Kasumi-1 (cell line): Measurements from ENCODE around the gene METTL6.
"Not testable (repeated sequence)": the region's sequence is repeated elsewhere in the genome, so short reads cannot be mapped to it uniquely, and the experiment has no call there.

Experiments
- DNase-seq, 2 experiments: peaks; one replicate each; lab custom pipeline; 2025; lab: John Stamatoyannopoulos, UW

METTL6 gene

DNA sequence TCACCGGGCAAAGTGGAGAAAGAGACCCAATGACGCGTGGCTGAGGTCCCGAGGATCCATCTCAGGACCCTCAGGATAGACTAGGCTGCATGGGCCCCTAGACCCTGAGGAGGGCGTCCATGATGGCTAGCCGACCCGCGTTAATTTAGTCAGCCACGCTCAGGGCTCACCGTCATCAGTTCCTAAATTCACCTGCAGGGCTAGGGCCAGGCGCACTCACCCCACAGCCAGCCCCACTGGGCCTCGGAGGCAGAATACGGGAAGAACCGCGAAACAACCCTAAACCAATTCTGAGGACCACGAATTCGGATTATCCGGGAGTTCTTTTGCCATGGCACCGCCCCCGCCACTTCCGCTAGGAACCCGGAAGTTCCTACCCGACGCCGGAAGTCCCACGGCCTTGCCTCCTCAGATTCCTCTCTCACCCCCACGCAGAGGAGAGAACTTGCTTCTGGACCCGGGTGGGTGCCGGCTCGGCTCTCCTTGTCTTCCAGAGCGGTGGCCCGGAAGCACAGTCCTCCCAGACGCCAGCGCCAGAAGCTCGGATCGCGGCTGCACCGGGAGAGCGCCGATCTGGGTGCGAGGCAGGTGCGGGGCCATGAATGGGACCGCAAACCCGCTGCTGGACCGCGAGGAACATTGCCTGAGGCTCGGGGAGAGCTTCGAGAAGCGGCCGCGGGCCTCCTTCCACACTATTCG is at the start of gene METTL6, which contains the start of gene EAF1:
Gene METTL6, minus strand, starts transcription at position 363 of the 699 bp plus-strand sequence. CDS start 1,033 bp downstream, outside the sequence.
Gene EAF1, plus strand, starts transcription at position 417 of the 699 bp plus-strand sequence. Its CDS starts 182 bp downstream, at position 599.
- DNase-seq, result peak; percentile 76 to 77

DNA sequence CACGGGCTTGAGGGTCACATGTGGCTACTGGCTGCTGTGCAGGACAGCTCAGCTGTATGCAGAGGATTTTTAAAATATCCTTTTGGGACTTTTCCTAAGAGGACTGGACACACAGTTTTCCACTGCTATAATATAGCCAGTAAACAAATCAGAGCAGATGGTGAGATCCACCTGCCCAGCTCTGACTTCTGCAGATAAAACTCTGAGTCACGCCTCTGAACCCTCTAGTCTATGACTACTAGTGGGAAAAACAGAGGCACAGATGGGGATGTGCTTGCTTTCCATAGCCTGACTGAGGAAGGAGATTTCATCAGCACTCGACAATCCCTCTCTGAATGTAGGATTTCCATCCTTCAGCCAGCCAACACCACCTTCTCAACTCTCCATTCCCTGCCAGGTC is 49.0 kb upstream of the METTL6 start:
- DNase-seq, result no peak

- DNase-seq, result no peak
Measured at GRCh38 chr3:15475161-15475560, 47.8 kb upstream of the METTL6 start.

DNA sequence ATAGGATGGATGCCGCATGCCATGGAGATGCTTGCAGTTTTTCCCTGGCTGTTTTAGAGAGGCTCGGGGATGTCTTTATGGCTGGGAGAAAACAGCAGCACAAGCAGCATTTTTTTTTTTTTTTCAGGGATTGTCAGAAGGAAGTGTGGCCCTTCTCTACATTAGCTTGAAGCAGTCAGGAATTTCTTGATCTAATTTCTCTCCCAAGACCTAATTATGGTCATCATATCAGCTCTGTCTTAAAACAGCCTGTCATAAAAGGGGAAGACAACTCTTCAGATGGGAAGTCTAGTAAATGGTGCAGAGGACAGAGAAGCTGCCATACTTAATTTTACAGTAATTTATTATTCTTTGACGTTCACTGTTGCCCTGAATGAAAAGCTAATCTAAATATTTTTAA is 44.5 kb upstream of the METTL6 start:
- DNase-seq, result no peak

GRCh38 chr3:15470849-15471248 is 43.5 kb upstream of the METTL6 start:
- no peak for DNase-seq

- no peak for DNase-seq
Measured at GRCh38 chr3:15470261-15470660, 42.9 kb upstream of the METTL6 start.

DNA sequence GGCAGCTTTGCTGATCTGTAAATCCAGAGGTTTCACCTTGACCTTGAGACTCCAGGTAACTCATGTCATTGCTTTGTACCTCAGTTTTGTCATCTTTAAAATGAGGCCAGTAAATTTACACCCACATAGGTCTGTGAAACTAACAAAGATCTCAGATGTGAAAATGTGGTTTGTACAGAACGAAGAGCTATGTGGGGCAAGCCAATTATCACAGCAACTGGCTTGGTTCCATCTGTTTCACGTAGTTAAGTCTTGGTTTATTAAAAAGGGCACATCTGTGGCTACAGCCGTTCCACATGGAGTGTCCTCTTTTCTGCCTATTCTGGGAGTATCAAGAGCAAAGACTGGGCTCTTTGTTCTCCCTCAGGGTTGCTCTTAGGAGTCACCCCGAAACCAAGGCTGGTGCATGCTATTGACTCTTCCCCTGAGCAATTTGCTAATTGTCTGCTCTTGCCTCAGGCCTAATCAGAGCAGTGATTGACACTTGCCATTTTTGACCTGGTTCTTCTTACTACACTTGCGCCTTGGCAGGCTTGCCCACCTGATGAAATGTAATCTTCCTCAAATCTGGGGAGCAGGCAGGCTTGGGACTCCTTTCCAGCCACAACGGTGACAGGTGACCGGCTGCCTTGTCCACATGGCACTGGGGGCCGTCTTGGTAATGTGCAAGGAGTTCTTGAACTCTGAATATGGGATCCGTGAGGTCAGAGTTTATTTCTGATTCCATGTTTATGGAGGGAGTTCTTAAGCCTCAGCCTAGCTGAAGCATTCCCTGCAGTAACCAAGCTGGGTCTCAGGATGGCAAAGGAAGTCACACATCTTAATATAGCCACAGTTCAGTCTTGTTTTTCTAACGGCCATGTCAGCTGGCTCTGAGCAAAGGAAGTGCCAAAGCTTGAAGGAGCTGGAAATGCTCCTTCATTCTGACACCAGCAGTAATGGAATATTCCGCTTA is 40.2 kb upstream of the METTL6 start:
- no peak for DNase-seq

GRCh38 chr3:15465876-15466585 is 38.7 kb upstream of the METTL6 start:
- DNase-seq, result no peak

GRCh38 chr3:15462451-15462850 is 35.1 kb upstream of the METTL6 start:
- no peak for DNase-seq

DNA sequence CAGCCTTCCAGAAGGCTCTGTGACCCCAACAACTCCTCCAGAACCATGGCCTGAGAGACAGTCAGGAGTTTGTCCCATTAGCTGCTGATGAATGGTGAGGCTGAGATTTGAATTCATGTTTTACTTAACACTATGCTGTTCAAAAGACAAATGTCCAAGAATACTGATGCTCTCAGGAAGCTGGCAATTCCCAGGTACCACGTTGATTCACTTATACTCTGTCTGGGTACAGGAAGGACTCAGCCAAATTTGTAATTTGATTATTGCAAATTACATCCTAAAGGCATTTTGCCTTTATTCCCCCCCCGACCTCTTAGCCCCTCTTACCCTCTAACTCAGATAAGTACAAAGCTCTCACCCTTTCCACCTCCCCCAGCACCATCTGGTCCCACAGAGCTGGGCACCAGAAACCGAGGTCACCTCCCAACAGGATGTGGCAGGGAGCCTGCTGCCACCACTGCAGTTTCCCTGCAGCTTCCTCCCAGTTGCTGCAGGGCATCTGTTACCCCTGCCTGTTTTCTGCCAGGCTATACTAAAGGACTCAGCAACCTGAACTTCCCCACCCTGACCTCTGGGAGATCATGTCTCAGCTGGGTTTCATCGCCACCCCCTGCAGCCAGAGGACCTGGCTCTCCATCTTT is 33.7 kb upstream of the METTL6 start:
- peak; percentile 62 to 73 for DNase-seq

DNA sequence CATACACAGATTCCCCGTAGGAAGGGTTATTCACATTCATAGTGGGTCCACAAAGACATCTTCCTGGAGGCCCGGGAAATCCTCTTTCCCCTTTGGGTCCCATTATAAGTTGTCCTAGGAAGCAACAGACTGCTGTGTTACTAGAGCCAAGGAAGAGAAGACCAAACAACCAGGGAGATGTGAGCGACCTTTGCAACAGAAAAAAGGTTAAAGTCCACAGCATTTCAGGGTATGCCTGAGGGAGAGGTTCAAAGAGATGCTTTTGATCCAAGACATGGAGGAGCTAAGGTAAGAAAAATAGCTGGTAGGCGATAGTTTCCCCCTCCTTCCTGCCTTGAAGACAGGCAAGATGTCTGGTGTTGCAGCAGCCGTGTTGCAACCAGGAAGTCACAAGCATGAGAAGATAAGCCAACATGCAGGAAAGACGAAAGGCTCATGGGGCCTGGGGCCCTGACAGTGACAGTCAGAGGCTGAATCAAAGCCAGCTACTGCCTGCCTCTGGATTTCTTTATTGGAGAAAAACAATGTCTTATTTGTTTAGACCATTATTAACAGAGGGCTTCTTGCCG is 31.0 kb upstream of the METTL6 start:
- peak; percentile 8 to 17 for DNase-seq

DNA sequence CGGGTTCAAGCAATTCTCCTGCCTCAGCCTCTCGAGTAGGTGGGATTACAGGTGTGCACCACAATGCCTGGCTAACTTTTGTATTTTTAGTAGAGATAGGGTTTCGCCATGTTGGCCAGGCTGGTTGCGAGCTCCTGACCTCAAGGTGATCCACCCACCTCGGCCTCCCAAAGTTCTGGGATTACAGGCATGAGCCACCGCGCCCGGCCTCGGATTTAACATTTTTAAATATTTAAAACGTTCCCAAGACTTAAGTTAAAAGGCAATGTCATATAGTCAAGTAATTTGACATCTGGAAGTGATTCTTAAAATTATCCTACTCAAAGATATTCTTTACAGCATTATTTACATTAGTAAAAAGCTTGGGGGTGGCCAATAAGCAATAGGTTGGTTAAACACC is 29.6 kb upstream of the METTL6 start:
- not testable (repeated sequence) for DNase-seq

GRCh38 chr3:15456321-15456720 is 29.0 kb upstream of the METTL6 start:
- DNase-seq, result no peak

GRCh38 chr3:15455756-15456155 is 28.4 kb upstream of the METTL6 start:
- no peak for DNase-seq

- DNase-seq, result no peak
Measured at GRCh38 chr3:15454965-15455364, 27.6 kb upstream of the METTL6 start.

DNA sequence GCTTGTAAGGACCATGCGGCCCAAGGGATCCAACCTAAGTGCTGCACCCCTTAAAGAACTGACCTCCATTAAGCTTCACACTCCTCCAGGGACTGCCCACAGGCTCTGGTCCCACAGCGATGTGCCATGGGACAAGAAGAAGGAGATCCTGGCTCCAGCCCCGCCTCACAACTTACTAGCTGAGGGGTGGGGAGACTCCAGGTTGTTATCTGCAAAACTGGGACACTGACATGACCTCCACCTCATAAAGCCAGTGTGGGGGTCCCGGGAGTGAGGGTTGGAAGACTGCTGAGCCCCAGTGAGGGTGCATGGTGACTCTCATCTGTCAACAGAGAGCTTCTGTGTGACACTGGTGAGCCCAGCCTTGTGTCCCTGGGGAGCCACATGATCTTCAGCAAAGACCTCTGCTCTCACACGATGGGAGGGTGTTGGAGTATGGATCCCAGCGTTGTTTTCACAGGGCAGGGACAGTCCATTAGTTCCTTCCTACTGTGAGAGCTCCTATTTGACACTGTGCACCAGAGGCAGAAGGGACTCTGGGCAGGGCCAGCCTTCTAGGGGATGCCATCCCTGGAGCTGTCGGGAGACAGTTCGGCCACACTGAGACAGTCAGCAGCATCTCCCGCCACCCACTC is 26.8 kb upstream of the METTL6 start:
- DNase-seq, result no peak

GRCh38 chr3:15453501-15453900 is 26.2 kb upstream of the METTL6 start:
- no peak for DNase-seq

DNA sequence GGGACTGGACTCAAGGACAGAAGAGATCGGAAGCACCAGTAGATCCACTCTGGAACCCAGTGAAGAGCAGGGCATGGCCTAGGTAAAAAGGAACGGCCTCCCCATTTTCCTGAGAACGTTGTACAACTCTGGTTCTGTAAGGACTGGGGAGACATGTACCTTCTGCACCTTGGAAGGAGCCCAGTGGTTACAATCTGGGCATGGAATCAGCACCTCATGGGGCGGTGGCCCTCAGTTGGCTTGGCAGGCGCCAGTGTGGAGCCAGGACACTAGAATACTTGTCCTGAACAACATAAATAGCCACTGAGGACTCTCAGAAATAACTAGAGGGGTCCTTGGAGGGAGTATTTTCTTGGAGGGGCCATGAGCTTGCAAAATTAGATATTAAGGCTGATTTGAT is 25.6 kb upstream of the METTL6 start:
- DNase-seq, result no peak

DNA sequence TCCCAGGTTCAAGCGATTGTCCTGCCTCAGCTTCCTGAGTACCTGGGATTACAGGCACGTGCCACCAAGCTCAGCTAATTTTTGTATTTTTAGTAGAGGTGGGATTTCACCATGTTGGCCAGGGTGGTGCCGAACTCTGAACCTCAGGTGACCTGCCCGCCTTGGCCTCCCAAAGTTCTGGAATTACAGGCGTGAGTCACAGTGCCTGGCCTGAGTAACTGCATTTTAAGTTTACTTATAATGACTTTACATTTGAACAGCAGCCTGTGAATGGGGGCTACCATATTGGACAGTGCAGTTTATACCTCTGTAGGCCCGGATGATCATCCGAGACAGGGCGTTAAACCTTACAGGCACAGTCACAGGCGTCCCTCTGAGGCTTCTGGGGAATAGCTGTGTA is 24.8 kb upstream of the METTL6 start:
- no peak for DNase-seq

- no peak for DNase-seq
Measured at GRCh38 chr3:15451216-15452113, 24.1 kb upstream of the METTL6 start.
